22Rv1 (cell line): ENCODE data around the gene PRXL2A.

ENCODE experiments used
- H3K27ac ChIP-seq: fragments of 450-650 bp; 2 replicates; pipeline ENCODE4 v1.5.1; 2017
- CTCF ChIP-seq: fragments of 450-650 bp; IDR thresholded peaks from 2 replicates; pipeline ENCODE4 v1.5.1; 2017; ENCODE audit warnings: mild to moderate bottlenecking
- ZFX ChIP-seq: fragments of 450-650 bp; IDR thresholded peaks from 2 replicates; pipeline ENCODE4 v1.6.1; 2017; ENCODE audit warnings: antibody characterized with exemption, borderline replicate concordance

Gene PRXL2A

DNA sequence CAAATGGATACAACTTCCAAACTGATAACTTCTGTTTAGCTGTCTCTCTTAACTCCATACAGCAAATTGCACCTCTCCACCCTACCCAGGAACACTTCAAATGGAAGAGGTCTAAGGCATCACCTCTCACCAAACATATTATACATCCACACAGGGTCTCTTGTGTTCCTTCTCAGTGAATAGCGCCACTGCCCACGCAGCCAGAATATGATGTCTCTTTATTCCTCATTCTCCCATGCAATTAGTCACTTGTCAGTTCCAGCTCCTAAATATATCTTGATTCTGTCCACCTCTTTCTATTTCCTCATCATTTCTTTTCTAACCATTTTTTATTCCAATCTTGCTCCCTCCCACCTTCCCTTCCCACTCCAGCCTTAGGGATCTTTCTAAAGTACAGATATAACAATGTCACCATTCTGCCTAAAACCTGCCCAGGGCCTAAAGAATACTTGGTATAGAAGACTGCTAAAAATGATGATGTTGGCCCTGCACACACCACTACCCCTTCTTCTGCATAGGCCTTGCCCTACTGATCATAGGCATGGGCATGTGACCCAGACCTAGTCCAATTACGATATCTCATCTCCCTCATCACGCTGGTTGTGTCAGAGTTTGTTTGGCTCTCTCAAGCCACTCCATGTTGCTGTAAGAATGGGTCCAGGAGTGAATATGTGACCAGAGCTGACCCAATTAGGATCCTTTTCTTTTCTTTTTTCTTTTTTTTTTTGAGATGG is 40.0 kb downstream of the PRXL2A start:
- H3K27ac ChIP-seq = no peak overlapping the region
- TF ChIP-seq ZFX (no peak), CTCF (no peak)

GRCh38 chr10:80449520-80449919 is 41.2 kb downstream of the PRXL2A start:
- no peak overlapping the region for H3K27ac ChIP-seq
- no peak for TF ChIP-seq ZFX
- no peak for TF ChIP-seq CTCF

DNA sequence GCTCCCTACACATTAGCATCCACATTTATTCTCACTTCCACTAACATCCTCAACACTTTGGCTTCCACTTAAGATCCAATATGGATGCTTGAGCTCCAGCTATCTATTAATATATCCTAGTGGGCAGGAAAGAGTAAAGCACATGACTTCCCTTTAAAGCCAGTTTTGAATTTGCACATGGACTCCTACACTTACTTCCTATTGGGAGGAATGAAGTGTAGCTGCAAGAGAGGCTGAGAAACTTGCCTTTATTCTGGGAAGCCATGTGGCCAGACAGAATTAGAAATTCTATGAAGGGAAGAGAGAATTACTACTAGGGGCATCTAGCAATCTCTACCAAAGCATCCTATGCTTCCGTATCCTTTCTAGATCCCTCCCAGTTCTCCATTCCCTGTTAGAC is 42.8 kb downstream of the PRXL2A start:
- H3K27ac ChIP-seq = no peak overlapping the region
- no peak for TF ChIP-seq ZFX
- TF ChIP-seq CTCF = no peak

- TF ChIP-seq ZFX = no peak
- no peak for TF ChIP-seq CTCF
Observed at GRCh38 chr10:80452069-80452468, 43.7 kb downstream of the PRXL2A start.

DNA sequence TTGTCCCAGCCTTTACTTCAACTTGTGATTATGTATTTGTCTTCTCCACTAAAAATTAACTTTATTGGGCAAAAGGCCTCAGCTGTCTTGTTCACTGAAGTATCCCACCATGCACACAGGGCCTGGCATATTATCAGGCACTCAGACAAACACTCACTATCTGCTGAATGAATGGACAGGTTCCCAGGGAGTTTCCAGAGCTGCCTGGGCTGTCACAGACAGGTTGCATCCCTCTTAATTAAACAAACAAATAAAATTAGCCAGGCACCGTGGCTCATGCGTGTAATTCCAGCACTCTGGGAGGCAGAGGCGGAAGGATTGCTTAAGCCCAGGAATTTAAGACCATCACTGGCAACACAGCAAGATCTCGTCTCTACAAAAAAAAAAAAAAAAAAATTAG is 44.3 kb downstream of the PRXL2A start:
- no peak for TF ChIP-seq ZFX
- no peak for TF ChIP-seq CTCF
- H3K27ac ChIP-seq = peak overlapping the region; percentile 87; the same call in 1 of the 2 replicates

More at GRCh38 chr10:80452069-80452468, 43.7 kb downstream of the PRXL2A start:
- H3K27ac ChIP-seq = no peak overlapping the region

DNA sequence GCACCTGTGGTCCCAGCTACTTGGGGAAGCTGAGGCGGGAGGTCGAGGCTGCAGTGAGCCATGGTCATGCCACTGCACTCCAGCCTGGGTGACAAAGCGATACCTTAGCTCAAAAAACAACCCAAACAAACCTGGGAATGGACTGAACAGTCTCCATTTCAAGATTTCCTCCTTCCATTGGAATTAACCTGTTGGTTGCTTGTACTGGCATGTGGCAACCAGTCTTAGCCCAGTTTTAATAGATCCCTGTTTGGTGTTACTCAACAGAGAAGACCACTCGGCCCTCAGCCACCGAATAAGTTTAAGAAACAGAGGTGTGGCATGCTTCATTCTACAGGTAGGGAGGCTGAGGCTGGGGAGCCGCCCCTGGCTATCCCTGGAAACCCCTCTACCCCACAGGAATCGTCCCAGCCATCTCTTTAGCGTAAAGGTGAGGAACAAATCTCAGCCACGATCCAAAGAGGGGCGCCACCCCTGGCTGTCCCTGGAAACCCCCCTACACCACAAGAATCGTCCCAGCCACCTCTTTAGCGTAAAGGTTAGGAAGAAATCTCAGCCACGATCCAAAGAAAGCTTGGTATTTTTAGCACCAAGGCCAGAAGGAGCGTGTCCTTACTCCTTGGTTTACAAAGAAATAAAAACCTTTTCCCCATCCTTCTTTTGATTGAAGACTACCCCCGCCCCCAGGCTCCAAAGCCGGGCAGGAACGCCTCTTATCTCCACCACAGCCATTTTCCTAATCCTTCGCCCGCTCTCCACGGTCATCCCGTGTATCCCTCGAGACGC is 44.9 kb downstream of the PRXL2A start:
- TF ChIP-seq ZFX (no peak), CTCF (no peak)
- H3K27ac ChIP-seq = peak overlapping the region; percentile 87

- TF ChIP-seq ZFX (no peak), CTCF (no peak)
- peak within 1 kb of the TSS; percentile 87 for H3K27ac ChIP-seq
Observed at GRCh38 chr10:80453842-80454512, 45.6 kb downstream of the PRXL2A start, which contains the start of gene TSPAN14. TSS of gene TSPAN14 (plus strand) at chr10:80454310. CDS start at chr10:80489234, 34,924 bp downstream.
